GM23338 (cell line): ENCODE results near the gene LIMCH1. TPM values are rescaled to one million over a fixed set of nuclear protein-coding genes. Genes with fewer than 3 reads are reported as not detected.

Experiments
- ATAC-seq: fragments of 200-7000 bp; cut with Tn5 transposase; 3 replicates; pipeline ENCODE4 v1.9.1; 2020
- DNase-seq: peaks from one replicate; pipeline ENCODE4 v3.0.0-alpha.2; 2015; ENCODE audit warnings: low spot score
- H2AFZ ChIP-seq: fragments of 200-600 bp; sonication (generic); 2 replicates; pipeline ENCODE4 v1.8.0; 2016; ENCODE audit warnings: antibody characterized with exemption, mild to moderate bottlenecking, moderate library complexity
- H3F3A ChIP-seq: fragments of 200-600 bp; sonication (generic); replicated peaks from 2 replicates; pipeline ENCODE4 v1.8.0; 2017; ENCODE audit warnings: antibody characterized with exemption, mixed run types, low read depth
- H3K27ac ChIP-seq: fragments of 200-600 bp; sonication (generic); 2 replicates; pipeline ENCODE4 v1.6.1; 2016; ENCODE audit warnings: low read depth
- H3K27me3 ChIP-seq: fragments of 200-600 bp; sonication (generic); 2 replicates; pipeline ENCODE4 v1.8.0; 2016; ENCODE audit warnings: mild to moderate bottlenecking, mixed run types, moderate library complexity; ENCODE audit not compliant: insufficient read depth
- H3K36me3 ChIP-seq: fragments of 200-600 bp; sonication (generic); 2 replicates; pipeline ENCODE4 v1.8.0; 2016; ENCODE audit warnings: mild to moderate bottlenecking; ENCODE audit not compliant: insufficient read depth
- H3K4me1 ChIP-seq: fragments of 200-600 bp; sonication (generic); 2 replicates; pipeline ENCODE4 v1.8.0; 2016; ENCODE audit warnings: mild to moderate bottlenecking, moderate library complexity; ENCODE audit not compliant: insufficient read depth
- H3K4me2 ChIP-seq: fragments of 200-600 bp; sonication (generic); 2 replicates; pipeline ENCODE4 v1.7.1; 2017; ENCODE audit warnings: mixed run types
- H3K4me3 ChIP-seq: fragments of 200-600 bp; sonication (generic); 2 replicates; pipeline ENCODE4 v1.6.1; 2016; ENCODE audit warnings: mixed run types
- H3K79me2 ChIP-seq: fragments of 200-600 bp; sonication (generic); replicated peaks from 2 replicates; pipeline ENCODE4 v1.8.0; 2017; ENCODE audit warnings: mild to moderate bottlenecking; ENCODE audit not compliant: insufficient read depth
- H3K9me2 ChIP-seq: fragments of 200-600 bp; sonication (generic); 2 replicates; pipeline ENCODE4 v1.8.0; 2017; ENCODE audit not compliant: insufficient read depth
- H4K20me1 ChIP-seq: fragments of 200-600 bp; sonication (generic); replicated peaks from 2 replicates; pipeline ENCODE4 v1.8.0; 2017; ENCODE audit warnings: mild to moderate bottlenecking; ENCODE audit not compliant: insufficient read depth
- H3K27ac Mint-ChIP-seq: 2 replicates; pipeline ENCODE4 v1.8.0; 2020; ENCODE audit warnings: inconsistent platforms, mild to moderate bottlenecking, moderate library complexity, mixed read lengths
- H3K27me3 Mint-ChIP-seq: 3 replicates; pipeline ENCODE4 v1.8.0; 2022; ENCODE audit warnings: low read depth, mild to moderate bottlenecking, moderate library complexity, mixed read lengths, inconsistent platforms; ENCODE audit not compliant: insufficient read depth, poor library complexity
- H3K36me3 Mint-ChIP-seq: 3 replicates; pipeline ENCODE4 v1.8.0; 2021; ENCODE audit warnings: low read depth, mild to moderate bottlenecking, inconsistent platforms, moderate library complexity, mixed read lengths
- H3K4me1 Mint-ChIP-seq: 3 replicates; pipeline ENCODE4 v1.8.0; 2020; ENCODE audit warnings: mild to moderate bottlenecking, inconsistent platforms, mixed read lengths
- H3K4me3 Mint-ChIP-seq: 3 replicates; pipeline ENCODE4 v1.8.0; 2021; ENCODE audit warnings: moderate library complexity, mild to moderate bottlenecking, inconsistent platforms, mixed read lengths
- H3K9me3 Mint-ChIP-seq: 3 replicates; pipeline ENCODE4 v1.8.0; 2020; ENCODE audit warnings: moderate library complexity, mild to moderate bottlenecking, inconsistent platforms, mixed read lengths
- CREB1 ChIP-seq: fragments of 250-450 bp; sonication (Bioruptor Pico); IDR thresholded peaks from 2 replicates; pipeline ENCODE4 v1.5.0; 2020; ENCODE audit warnings: low read depth, mild to moderate bottlenecking, moderate library complexity
- EZH2 ChIP-seq: fragments of 200-600 bp; sonication (generic); IDR thresholded peaks from one replicate; pipeline ENCODE4 v1.8.0; 2017; ENCODE audit warnings: antibody characterized with exemption, mild to moderate bottlenecking, low read depth; ENCODE audit not compliant: unreplicated experiment
- EZH2phosphoT487 ChIP-seq: fragments of 200-600 bp; sonication (generic); IDR thresholded peaks from one replicate; pipeline ENCODE4 v1.8.1; 2018; ENCODE audit warnings: antibody characterized with exemption; ENCODE audit not compliant: unreplicated experiment
- JUNB ChIP-seq: IDR thresholded peaks from one replicate; pipeline ENCODE4 v1.6.1; 2016; ENCODE audit warnings: antibody characterized with exemption; ENCODE audit not compliant: unreplicated experiment
- NANOG ChIP-seq: IDR thresholded peaks from 2 replicates; pipeline ENCODE4 v1.6.1; 2016; ENCODE audit warnings: antibody characterized with exemption, borderline replicate concordance
- POLR2AphosphoS5 ChIP-seq: IDR thresholded peaks from 2 replicates; pipeline ENCODE4 v1.6.1; 2016; ENCODE audit warnings: antibody characterized with exemption, low read depth
- STAT1 ChIP-seq: IDR thresholded peaks from one replicate; pipeline ENCODE4 v1.6.1; 2016; ENCODE audit warnings: antibody characterized with exemption; ENCODE audit not compliant: unreplicated experiment
- ZNF114 ChIP-seq: fragments of 250-450 bp; sonication (Bioruptor Pico); IDR thresholded peaks from 2 replicates; pipeline ENCODE4 v1.5.0; 2020; ENCODE audit warnings: mild to moderate bottlenecking, moderate library complexity
- ZNF331 ChIP-seq: fragments of 250-450 bp; sonication (Bioruptor Pico); IDR thresholded peaks from 2 replicates; pipeline ENCODE4 v1.5.0; 2020; ENCODE audit warnings: low read depth, mild to moderate bottlenecking, moderate library complexity
- polyA plus RNA-seq: library from polyadenylated mRNA; unstranded; fragments of >200 nt; fragmentation: Nextera tagmentation; extraction: Ambion mirVana; gene quantifications from 2 replicates; pipeline ENCODE4 v1.2.1, GENCODE V29; 2016
- total RNA-seq: library from RNA; depleted of rRNA; stranded (reverse); fragments of >200 nt; shearing (Covaris generic); gene quantifications from 2 replicates; pipeline ENCODE4 v1.2.3, GENCODE V29; 2014
- TF ChIP-seq, protein P1 (sequence below), 2 experiments: fragments of 200-600 bp in 1 of 2; sonication (generic) in 1 of 2; conservative IDR thresholded peaks; 2 replicates each; pipeline versions ENCODE4 v1.5.1 to v1.6.1; 2016 to 2017; ENCODE audit warnings: antibody characterized with exemption in 2 of 2, low read depth in 2 of 2, mild to moderate bottlenecking in 2 of 2, moderate library complexity in 1 of 2
- TF ChIP-seq, protein P2 (sequence below): IDR thresholded peaks from 2 replicates; pipeline ENCODE4 v1.6.1; 2016; ENCODE audit warnings: antibody characterized with exemption
- TF ChIP-seq, protein P3 (sequence below): IDR thresholded peaks from one replicate; pipeline ENCODE4 v1.6.1; 2018; ENCODE audit warnings: antibody characterized with exemption; ENCODE audit not compliant: unreplicated experiment
- TF ChIP-seq, protein P4 (sequence below): fragments of 250-450 bp; sonication (Bioruptor Pico); IDR thresholded peaks from 2 replicates; pipeline ENCODE4 v1.5.0; 2020; ENCODE audit warnings: mild to moderate bottlenecking, moderate library complexity

LIMCH1 gene
- total and polyA plus RNA-seq, 2 experiments from 2014 or later, result 1.5 TPM

DNA sequence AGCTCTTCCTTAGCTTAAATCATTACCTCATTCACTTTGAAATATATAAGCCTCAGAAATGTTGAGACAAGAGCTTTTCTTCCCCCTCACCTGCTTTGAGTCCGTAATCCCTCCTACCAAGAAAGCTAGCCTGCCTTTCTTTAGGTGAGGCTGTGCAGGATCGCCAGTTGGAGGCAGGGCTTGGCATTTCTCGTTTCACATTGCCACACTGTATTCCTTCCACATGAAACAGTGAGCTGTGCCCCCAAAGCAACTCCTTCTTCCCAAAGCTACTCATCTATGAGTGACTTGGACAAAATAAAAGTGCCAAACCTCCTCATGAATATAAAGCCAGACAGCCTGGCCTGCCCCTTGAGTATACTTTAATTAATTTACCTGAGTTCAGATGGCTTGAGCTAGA, 86.8 kb downstream of the LIMCH1 start:
- Histone ChIP-seq H3K27me3 (no peaks in the 10 kb centered on the region), H2AFZ (no peak overlapping the region), H4K20me1 (no peaks in the 10 kb centered on the region), H3F3A (no peaks in the 10 kb centered on the region), H3K4me3 (no peak overlapping the region), H3K4me2 (no peak overlapping the region), H3K9me2 (no peaks in the 10 kb centered on the region), H3K36me3 (no peaks in the 10 kb centered on the region), H3K79me2 (no peaks in the 10 kb centered on the region), H3K4me1 (peaks cover 29% of the 10 kb centered on the region), H3K27ac (no peak overlapping the region)
- no peak for DNase-seq
- Mint-ChIP-seq H3K36me3 (no peaks in the 10 kb centered on the region), H3K4me3 (no peak overlapping the region), H3K9me3 (no peaks in the 10 kb centered on the region), H3K4me1 (peaks cover 42% of the 10 kb centered on the region), H3K27me3 (peaks cover 10% of the 10 kb centered on the region), H3K27ac (no peak overlapping the region)
- TF ChIP-seq STAT1 (no peak), NANOG (no peak), ZNF331 (no peak), EZH2 (no peak), EZH2phosphoT487 (no peak), POLR2AphosphoS5 (no peak), CREB1 (no peak), JUNB (no peak), ZNF114 (CRISPR knock-in tag) (no peak)
- TF ChIP-seq, protein P1, sequence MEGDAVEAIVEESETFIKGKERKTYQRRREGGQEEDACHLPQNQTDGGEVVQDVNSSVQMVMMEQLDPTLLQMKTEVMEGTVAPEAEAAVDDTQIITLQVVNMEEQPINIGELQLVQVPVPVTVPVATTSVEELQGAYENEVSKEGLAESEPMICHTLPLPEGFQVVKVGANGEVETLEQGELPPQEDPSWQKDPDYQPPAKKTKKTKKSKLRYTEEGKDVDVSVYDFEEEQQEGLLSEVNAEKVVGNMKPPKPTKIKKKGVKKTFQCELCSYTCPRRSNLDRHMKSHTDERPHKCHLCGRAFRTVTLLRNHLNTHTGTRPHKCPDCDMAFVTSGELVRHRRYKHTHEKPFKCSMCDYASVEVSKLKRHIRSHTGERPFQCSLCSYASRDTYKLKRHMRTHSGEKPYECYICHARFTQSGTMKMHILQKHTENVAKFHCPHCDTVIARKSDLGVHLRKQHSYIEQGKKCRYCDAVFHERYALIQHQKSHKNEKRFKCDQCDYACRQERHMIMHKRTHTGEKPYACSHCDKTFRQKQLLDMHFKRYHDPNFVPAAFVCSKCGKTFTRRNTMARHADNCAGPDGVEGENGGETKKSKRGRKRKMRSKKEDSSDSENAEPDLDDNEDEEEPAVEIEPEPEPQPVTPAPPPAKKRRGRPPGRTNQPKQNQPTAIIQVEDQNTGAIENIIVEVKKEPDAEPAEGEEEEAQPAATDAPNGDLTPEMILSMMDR (conservative IDR thresholded peaks at IDR 0.05; ENCODE audit: low read depth in 2 of 2), result no peak
- TF ChIP-seq, protein P2, sequence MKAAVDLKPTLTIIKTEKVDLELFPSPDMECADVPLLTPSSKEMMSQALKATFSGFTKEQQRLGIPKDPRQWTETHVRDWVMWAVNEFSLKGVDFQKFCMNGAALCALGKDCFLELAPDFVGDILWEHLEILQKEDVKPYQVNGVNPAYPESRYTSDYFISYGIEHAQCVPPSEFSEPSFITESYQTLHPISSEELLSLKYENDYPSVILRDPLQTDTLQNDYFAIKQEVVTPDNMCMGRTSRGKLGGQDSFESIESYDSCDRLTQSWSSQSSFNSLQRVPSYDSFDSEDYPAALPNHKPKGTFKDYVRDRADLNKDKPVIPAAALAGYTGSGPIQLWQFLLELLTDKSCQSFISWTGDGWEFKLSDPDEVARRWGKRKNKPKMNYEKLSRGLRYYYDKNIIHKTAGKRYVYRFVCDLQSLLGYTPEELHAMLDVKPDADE, result no peak
- TF ChIP-seq, protein P3, sequence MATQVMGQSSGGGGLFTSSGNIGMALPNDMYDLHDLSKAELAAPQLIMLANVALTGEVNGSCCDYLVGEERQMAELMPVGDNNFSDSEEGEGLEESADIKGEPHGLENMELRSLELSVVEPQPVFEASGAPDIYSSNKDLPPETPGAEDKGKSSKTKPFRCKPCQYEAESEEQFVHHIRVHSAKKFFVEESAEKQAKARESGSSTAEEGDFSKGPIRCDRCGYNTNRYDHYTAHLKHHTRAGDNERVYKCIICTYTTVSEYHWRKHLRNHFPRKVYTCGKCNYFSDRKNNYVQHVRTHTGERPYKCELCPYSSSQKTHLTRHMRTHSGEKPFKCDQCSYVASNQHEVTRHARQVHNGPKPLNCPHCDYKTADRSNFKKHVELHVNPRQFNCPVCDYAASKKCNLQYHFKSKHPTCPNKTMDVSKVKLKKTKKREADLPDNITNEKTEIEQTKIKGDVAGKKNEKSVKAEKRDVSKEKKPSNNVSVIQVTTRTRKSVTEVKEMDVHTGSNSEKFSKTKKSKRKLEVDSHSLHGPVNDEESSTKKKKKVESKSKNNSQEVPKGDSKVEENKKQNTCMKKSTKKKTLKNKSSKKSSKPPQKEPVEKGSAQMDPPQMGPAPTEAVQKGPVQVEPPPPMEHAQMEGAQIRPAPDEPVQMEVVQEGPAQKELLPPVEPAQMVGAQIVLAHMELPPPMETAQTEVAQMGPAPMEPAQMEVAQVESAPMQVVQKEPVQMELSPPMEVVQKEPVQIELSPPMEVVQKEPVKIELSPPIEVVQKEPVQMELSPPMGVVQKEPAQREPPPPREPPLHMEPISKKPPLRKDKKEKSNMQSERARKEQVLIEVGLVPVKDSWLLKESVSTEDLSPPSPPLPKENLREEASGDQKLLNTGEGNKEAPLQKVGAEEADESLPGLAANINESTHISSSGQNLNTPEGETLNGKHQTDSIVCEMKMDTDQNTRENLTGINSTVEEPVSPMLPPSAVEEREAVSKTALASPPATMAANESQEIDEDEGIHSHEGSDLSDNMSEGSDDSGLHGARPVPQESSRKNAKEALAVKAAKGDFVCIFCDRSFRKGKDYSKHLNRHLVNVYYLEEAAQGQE, result no peak
- TF ChIP-seq, protein P4, sequence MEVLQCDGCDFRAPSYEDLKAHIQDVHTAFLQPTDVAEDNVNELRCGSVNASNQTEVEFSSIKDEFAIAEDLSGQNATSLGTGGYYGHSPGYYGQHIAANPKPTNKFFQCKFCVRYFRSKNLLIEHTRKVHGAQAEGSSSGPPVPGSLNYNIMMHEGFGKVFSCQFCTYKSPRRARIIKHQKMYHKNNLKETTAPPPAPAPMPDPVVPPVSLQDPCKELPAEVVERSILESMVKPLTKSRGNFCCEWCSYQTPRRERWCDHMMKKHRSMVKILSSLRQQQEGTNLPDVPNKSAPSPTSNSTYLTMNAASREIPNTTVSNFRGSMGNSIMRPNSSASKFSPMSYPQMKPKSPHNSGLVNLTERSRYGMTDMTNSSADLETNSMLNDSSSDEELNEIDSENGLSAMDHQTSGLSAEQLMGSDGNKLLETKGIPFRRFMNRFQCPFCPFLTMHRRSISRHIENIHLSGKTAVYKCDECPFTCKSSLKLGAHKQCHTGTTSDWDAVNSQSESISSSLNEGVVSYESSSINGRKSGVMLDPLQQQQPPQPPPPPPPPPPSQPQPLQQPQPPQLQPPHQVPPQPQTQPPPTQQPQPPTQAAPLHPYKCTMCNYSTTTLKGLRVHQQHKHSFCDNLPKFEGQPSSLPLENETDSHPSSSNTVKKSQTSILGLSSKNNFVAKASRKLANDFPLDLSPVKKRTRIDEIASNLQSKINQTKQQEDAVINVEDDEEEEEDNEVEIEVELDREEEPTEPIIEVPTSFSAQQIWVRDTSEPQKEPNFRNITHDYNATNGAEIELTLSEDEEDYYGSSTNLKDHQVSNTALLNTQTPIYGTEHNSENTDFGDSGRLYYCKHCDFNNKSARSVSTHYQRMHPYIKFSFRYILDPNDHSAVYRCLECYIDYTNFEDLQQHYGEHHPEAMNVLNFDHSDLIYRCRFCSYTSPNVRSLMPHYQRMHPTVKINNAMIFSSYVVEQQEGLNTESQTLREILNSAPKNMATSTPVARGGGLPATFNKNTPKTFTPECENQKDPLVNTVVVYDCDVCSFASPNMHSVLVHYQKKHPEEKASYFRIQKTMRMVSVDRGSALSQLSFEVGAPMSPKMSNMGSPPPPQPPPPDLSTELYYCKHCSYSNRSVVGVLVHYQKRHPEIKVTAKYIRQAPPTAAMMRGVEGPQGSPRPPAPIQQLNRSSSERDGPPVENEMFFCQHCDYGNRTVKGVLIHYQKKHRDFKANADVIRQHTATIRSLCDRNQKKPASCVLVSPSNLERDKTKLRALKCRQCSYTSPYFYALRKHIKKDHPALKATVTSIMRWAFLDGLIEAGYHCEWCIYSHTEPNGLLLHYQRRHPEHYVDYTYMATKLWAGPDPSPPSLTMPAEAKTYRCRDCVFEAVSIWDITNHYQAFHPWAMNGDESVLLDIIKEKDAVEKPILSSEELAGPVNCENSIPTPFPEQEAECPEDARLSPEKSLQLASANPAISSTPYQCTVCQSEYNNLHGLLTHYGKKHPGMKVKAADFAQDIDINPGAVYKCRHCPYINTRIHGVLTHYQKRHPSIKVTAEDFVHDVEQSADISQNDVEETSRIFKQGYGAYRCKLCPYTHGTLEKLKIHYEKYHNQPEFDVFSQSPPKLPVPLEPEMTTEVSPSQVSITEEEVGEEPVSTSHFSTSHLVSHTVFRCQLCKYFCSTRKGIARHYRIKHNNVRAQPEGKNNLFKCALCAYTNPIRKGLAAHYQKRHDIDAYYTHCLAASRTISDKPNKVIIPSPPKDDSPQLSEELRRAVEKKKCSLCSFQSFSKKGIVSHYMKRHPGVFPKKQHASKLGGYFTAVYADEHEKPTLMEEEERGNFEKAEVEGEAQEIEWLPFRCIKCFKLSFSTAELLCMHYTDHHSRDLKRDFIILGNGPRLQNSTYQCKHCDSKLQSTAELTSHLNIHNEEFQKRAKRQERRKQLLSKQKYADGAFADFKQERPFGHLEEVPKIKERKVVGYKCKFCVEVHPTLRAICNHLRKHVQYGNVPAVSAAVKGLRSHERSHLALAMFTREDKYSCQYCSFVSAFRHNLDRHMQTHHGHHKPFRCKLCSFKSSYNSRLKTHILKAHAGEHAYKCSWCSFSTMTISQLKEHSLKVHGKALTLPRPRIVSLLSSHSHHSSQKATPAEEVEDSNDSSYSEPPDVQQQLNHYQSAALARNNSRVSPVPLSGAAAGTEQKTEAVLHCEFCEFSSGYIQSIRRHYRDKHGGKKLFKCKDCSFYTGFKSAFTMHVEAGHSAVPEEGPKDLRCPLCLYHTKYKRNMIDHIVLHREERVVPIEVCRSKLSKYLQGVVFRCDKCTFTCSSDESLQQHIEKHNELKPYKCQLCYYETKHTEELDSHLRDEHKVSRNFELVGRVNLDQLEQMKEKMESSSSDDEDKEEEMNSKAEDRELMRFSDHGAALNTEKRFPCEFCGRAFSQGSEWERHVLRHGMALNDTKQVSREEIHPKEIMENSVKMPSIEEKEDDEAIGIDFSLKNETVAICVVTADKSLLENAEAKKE, result no peak
- ATAC-seq, result peak; percentile 23
